G401.6 (cell line): ENCODE measurements around the gene LEF1.
"Not testable (repeated sequence)": the region's sequence is repeated elsewhere in the genome, so short reads cannot be mapped to it uniquely, and the experiment has no call there.

ENCODE experiments used
- FAIRE-seq: peaks from 2 replicates; lab custom pipeline; 2012; peaks lifted over from hg19 to GRCh38; lab: Jason Lieb, UNC

LEF1 gene

DNA sequence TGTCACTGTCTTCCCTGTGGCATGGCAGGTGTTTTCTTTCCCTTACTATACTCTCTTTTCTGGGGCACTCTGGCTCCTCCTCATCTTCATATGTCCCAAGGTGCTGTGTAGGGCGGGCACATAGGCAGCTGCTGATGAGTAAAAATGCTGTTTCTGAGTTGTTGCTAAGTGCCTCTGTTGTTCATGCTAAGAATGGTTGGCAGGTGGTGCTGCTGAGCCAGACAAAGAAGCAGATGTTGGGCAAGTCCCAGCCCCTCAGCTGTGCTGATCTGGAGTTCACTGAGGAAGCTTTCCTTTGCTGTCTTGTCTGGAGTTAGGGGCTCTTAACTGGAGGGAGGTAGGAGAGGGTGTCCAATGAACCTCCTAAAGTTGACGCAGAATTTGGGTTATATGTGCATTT is 138.4 kb downstream of the LEF1 start:
- FAIRE-seq, result no peak

DNA sequence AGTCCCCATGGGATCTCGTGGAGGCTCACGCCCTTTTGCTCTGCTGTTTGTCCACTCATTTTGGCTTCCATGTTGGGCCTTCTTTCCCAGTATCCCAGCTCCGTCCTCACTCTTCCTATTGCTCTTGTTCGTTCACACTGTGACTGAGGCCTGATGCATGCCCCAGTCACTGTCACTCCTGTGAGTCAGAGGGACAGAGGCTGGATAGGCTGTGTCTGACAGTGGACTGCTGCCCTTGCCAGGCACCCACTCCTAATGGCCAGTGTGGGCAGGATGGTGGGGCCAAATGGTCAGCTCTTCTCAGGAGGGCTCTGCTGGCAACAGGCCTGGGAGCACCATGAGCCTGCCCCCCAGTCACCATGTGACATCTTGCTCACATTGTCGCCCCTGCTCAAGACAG is 139.0 kb downstream of the LEF1 start:
- FAIRE-seq, result no peak

DNA sequence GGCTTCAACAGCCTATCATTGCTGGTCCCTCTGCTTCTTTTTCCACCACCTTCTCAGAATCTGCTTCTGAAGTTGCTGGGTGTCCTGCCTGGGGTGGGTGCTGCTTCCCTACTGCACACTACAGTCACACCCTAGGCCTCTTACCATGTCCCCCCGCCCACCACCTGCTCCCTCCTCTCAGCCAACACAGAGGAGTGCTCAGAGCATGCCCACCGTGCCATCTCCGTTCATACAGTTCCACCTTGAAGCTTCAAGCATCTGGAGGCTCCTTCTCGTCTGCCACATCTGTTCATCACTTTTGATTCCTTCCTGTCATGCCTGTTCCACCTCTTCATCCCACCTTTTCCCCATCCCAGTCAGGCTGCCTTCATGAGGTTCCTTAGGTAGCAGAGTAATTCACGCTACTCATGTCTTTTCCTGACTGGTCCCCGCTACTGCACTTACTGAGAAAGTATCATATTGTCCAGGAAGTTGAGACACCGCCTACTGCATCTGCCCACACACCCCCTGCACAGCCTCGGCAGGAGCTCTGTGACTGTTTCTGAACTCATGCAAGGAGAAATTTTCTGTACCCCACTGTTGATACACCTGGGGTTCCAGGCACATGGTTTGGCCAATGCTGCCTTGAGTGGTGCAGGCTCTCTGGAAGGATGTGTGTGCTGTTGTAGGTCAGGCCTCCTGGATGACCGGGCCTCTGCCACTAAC is 139.6 kb downstream of the LEF1 start:
- no peak for FAIRE-seq

DNA sequence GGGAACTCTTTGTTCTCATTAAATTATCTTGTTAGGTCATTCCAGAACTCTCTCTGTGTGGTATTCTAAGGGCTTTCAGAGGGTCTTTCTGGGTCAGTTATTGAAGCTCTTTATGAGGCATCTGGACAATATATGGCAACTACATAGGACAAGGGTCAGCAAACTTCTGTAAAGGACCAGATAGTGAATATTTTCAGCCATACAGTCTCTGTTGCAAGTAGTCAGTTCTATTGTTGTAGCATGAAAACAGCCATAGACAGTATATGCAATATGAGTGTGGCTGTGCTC is 143.9 kb downstream of the LEF1 start:
- FAIRE-seq, result no peak

DNA sequence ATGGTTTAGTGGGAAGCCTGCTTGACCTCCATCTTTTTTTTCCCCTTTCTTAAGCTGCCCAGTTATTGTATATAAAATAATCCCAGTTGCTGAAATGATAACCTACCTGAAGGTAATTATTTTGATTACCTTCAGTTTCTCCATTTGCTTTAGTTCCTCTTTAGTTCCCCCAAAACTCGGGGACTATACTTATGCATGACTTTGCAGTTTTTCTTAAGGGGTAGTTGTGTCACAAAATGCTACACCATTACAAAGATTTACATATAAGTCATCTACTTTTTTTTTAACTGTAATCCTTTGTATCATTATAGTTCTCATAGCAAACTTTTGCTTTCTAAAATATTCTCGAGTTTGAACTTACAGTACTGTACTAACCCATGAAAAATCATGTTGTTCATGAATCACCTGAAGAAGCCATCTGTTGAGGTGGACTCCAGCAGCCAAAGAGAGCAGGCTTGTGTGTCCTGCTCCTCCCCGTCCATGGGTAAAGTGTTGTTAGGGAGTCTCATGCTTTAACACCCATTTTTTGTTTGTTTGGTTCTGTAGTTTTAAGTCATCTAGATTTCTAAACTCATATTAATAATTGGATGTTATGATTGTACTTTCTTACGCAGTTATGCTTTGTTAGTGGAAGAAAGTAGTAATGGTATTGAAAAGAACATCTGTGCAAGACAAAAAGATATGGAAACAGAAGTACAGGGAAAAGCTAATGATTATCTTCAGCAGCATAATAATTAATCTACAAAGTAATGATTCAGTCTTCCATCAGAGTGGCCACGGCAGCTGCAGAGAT is 144.5 kb downstream of the LEF1 start:
- no peak for FAIRE-seq

DNA sequence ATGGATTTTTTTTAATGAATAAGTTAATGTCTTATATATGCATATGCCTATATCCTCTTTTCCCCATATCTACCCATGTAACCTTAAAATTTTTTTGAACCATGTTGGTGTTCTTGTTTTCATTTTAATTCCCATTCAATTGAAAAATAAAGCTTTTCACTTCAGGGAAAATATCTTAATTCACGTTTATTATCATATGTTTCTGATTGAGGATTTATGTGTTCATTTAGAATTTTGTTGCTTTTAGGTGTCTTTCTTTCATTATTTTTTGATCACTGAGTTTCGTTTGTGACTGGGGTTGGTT is 149.9 kb downstream of the LEF1 start:
- FAIRE-seq, result no peak

DNA sequence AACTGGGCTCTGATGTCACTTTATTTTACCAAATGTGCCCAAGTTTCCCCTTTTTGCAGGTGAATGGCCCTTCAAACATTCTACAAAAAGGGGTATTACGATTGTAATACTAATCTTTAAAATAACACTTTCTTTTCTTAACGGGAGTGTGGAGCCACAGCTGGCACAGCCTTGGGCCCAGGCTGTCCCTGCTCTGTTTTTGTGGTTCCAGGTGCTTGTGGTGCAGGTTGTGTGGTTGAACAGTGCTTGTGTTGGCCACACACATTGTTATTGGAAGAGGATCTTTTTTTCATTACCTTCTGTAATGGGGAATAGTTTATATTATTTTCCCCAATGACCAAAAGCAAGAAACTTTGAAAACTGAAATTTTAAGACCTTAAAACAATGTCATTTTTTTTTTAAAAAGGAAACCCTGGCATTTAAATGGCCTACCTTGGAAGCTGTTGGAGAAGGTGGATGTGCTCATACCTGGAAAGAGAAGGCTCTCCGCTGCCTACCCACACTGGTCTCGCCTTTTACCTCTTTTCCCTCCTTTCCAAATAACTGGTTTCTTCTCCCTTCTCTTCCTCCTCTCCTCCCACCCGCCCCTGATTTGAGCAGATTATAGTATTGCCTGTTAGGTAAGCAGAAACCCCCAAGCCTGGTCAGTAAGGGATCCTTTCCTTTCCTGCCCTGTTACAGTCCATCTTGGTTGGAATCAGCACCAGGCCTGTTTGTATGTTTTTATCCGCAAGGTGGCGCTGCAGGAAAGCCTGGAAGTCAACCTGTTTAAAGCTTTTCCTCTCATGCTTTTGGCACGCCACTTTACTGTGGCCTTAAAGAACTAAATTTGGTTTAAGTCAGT is 150.5 kb downstream of the LEF1 start:
- peak; percentile 92 for FAIRE-seq

DNA sequence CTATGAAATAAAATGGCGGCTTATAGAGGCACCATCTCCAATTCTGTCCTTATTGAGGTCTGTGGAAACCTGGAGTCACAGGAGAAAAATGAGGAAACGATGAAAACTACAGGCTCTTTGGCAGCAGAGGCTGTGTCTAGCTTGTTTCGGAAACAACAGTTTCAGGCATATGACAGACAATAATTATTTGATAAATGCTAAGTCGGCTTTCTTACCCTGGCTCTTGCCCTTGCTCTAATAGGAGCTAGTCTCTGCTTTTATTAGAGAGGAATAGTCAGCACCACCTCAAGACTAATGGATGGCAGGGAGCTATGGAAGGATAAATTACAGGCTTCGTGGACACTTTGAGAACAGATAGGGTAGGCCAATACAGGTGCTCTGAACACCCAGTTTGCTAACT is 154.8 kb downstream of the LEF1 start:
- no peak for FAIRE-seq

DNA sequence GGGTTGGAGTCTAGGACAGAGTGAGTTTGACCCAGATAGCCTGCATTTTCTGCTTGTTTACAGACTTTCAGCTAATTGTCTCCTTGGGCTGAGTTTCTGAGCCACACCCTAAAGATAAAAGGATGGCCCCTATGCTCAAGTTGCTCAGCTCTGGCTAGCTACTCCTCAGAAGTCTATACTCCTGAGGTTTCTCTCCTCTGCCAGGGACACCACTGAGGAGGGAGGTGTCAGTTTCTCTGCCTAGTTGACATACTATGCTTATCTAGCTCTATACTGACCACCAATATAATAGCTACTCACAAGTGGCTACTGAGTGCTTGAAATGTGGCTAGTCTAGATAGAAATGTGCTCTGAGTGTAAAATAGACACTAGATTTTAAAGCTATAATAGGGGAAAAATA is 155.4 kb downstream of the LEF1 start:
- FAIRE-seq, result no peak

DNA sequence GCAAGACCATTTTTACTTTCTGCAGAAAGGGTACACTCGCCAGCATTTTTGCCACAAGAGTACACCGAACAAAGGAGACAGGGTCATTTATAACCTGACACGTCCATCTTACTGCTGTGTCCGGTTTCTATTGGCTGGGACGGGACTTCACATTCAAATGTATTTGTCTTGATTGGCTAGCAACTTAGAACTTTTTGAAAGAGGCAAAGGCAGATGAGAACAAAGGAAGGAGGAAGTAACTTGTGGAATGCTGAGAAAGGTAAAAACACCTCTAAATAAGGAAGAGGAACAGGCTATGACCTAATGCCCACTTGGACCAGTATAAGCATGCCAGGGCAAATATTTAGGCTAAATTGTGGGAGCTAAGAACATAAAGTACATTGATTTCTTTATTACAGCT is 156.3 kb downstream of the LEF1 start:
- not testable (repeated sequence) for FAIRE-seq

DNA sequence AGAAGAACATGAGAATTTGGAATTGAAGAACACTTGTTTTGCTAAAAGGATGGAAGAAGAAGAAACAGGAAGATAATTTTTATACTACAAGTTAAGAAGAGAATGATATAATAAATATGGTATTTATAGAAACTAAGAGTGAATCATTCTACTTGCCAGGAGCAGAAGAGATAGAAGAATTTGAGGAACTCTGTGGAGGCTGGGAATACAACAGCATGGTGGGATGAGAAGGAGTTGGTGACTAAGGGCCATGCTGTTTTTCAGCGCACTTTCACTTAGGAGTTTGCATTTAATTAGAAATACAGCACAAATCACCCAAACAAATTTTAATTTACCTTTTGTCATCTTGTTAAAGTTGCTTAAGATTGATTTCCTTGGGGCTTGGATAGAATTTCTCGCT is 158.6 kb downstream of the LEF1 start:
- FAIRE-seq, result no peak

DNA sequence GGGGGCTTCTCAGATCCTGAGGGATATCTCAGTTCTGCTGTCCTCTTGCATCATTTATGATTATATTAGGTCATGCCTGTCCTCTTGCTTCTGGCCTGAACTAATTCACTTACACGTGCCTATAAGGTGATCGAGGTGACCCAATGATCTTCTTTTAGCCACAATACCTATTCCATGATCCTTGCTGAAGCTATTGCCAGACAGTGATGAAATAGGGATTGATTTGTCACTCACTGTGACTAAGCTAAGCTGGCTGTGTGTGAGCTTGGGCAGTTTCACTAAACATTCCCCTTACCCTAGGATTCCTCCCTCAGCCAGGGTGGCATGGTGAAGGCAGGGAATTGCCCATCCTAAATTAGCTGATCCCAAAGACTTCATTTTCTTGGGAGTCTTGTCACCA is 160.0 kb downstream of the LEF1 start:
- FAIRE-seq, result no peak

DNA sequence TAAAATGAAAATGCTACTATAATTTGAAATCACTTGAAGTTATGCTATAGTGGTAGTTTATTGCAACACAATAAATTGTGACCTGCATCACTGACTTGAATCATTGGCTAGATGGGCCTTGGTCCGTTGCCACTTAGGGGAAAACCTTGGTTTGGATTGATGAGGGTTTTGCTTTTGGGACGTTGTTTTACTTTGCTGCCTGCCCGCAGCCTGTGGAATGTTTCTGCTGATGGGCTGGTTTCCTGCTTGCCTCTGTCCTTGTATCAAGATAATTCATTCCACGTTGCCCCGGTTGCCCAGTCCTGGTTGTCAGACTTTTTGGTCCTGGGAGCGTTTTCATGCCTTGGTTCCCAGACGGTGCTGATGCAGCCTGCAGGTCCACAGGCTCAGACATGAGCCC is 160.7 kb downstream of the LEF1 start:
- FAIRE-seq, result no peak

DNA sequence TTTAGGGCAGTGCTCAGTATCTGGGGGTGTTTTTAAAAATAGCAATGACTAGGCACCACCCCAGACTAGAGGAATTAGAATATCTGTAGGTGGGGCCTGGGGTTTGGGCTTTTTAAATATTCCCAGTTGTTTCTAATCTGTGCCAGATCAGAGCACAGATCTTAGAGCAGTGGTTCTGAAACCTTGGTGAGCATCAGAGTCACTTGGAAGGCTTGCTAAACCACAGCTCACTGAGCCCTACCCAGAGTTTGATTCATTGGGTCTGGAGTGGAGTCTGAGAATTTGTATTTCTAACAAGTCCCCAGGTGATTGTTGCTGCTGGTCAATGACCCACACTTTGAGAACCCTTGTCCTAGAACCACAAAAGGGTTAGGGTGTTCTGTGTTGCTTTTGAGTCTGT is 162.4 kb downstream of the LEF1 start:
- FAIRE-seq, result no peak

DNA sequence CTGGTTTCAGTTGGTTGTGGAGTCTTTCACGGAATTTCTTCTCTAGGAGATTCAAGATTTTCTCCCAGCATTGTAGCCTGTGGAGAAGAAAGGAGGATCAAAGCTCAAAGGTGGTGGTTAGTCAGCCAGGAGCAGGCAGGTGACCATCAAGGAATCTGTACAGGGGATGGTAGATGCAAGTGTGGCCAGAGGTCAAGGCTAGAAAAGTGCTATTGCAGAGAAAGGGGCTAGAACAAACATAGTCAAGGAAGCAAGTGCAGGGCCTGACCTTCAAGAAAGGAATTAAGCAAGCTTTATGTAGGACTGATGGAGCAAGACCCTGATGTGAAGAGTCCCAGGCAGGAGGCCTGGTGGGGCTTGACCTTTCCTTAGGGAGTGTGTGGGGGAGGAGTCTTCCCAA is 162.9 kb downstream of the LEF1 start:
- no peak for FAIRE-seq

DNA sequence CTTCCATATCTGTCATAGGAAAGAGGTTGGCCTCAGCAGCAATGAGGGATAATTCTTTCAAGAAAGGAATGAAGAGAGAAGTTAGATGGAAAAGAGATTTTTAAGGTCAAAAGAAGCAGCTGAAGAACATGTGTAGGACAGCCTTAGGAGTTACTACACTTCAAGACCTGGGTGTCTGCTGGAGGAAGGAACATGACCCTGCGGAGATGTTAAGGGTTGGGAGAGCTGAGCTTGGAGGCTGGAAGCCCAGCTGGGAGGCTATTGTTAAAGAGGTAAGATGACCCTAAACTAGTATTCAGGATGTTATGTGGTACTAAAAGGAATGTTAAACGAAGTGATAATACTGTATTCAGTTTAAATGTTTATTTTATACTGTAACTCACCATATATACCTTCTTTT is 164.1 kb downstream of the LEF1 start:
- FAIRE-seq, result no peak

DNA sequence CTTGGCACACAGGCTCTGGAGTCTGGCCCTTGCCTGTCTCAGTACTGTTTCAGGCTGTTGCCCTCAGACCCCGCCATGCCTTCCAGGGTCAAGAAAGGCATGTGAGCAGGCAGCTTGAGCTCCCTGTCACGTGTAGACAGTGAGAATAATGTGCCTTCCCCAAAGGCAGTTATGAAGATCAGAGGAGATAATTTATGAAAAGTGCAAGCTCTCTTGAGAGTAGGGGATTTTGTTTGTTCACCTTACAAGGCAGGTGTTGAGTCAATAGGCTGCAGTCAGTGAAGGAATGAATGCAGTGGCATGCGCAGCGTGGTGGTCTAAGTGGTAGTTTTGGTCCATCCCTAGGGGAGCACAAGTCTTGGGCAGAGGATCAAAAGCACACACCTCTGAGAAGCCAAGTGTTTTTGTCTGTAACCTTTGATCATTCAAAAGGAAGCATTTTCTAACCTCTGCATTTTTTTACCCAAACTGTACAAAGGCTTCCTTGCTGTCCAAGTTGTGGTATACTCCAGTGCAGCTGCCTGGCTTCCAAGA is 164.7 kb downstream of the LEF1 start:
- FAIRE-seq, result no peak

DNA sequence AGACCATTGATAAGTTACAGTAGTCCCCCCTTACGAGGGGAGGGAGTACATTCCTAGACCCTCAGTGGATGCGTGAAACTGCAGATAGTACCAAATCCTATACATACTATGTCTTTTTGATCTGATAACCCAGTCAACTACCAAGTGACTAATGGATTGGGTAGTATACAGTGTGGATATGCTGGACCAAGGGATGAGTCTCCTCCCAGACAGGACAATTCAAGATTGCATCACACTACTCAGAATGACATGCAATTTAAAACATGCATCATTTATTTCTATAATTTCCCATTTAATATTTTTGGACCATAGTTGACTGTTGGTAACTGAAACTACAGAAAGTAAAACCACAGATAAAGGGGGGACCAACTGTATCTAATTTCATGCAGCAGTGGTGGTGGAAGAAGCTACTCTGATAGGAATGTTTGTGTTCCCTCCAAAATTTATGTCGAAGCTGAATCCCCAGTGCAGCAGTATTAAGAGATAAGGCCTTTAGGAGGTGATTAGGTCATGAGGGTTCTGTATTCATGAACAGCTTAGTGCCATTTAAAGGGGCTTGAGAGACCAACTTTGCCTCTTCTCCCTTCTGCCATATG is 167.1 kb downstream of the LEF1 start:
- FAIRE-seq, result no peak

DNA sequence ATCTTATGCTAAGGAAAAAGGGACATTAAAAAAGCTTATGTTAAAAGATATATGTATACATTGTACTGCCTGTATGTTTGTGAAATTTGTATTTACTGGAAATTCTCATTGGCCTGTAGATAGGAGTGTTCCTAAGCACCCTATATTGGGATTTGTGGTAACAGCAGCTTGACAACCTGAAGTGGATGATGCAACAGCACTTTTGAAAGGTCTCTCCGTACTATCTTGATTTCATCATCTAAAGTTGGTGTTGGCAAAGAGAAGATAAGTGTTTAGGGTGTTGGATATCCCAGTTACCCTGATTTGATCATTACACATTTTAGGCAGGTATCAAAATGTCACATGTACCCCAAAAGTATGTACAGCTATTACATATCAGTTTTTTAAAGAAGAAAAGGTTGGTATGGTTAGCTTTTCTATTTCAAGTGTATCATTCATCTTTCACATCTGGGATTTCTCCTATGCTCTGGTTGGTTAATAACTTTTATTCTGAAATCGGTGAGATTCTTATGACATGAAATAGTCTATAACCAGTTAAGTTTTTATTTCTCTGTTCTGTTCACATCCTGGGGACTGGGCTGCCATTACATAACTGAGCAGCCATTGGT is 168.7 kb downstream of the LEF1 start:
- FAIRE-seq, result no peak

DNA sequence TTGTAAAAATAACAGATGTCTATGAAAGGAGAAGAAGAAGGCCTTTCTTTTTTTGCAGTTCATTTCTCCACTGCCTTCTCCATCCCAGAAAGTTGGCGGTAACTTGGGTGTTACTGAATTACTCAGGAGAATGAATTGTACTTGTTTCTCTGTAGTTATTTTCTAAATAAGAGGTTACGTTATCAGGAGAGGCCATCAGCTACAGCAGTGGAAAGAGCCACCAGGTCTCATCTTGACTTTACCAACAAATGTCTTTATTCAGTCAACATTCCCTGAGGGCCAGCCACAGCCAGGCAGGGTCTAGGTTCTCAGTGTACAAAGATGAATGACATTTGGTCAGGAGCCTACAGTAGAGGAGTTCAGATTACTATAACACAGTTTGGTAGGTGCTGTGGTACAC is 170.9 kb downstream of the LEF1 start:
- FAIRE-seq, result no peak
